ENCODE results near the gene TRIP12.

The TRIP12 gene

DNA sequence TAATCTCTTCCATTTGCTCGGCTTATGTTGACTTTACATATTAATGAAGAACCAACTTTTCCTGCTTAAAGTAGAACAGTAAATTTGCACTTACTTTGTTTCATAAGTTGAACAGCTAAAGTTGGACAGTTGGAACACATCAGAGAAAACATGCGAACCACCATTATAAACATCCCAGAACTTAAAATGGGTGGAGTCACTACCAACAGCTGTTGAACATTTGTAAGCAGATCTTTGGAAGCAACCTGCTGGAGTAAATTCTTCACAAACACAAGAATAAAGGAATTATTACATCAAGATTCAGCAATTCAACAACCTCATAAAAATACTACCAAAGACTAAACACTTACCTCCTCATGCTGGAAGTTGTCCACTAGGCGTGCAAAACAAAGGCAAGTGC, 111.0 kb downstream of the TRIP12 start:
- no peak overlapping the region for H3K4me2 ChIP-seq (ENCODE audit: low read depth, low read length)
- H3K9me2 ChIP-seq (replicated peaks; ENCODE audit: insufficient read depth, low read length), result no peaks in the 10 kb centered on the region
- H3K27me3 ChIP-seq (replicated peaks; ENCODE audit: insufficient read depth, low read length), result no peaks in the 10 kb centered on the region
- no peak overlapping the region for H2AFZ ChIP-seq (ENCODE audit: low read length)
- peaks cover 3% of the 10 kb centered on the region; the same call in 1 of the 2 replicates for H3K36me3 ChIP-seq (replicated peaks; ENCODE audit: insufficient read depth, low read length)
- no peaks in the 10 kb centered on the region for H3F3A ChIP-seq (ENCODE audit: insufficient read depth, low read length)
- TF ChIP-seq EZH2phosphoT487 (IDR thresholded peaks at IDR 0.05; ENCODE audit: low read length) (no peak), EZH2 (optimal IDR thresholded peaks at IDR 0.05; ENCODE audit: low read depth, low read length) (no peak), CTCF (IDR thresholded peaks at IDR 0.05; ENCODE audit: low read length) (no peak)
- no peaks in the 10 kb centered on the region for H3K79me2 ChIP-seq (ENCODE audit: low read length)
- H4K20me1 ChIP-seq (ENCODE audit: insufficient read depth, low read length), result no peaks in the 10 kb centered on the region
- no peak overlapping the region for H3K27ac ChIP-seq (ENCODE audit: low read length)
- no peak for DNase-seq
- H3K4me1 ChIP-seq (ENCODE audit: low read length), result no peaks in the 10 kb centered on the region
- no peak overlapping the region for H3K9ac ChIP-seq (ENCODE audit: low read length)
- H3K9me3 ChIP-seq (replicated peaks; ENCODE audit: insufficient read depth, low read length), result no peaks in the 10 kb centered on the region
- H3K4me3 ChIP-seq (ENCODE audit: low read length), result no peak overlapping the region

DNA sequence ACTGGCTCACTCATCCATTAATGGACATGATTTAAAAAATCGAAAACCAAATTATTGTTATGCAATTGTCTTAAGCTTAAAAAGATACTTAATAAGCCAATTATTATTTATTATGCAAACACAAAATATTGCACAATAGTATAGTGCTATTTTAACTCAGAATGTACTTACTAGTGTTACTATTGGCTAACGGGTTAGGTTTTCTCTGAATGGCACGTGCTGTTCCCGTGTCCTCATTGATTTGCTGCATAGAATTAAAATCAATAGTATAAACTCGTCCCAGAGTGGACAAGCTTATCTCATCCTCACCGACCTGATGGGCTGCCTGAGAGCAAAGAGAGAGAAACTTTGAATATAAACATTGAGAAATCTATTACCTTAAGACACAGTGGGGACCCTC, 116.2 kb downstream of the TRIP12 start:
- Histone ChIP-seq H3K9ac (ENCODE audit: low read length) (no peak overlapping the region), H3K4me2 (ENCODE audit: low read depth, low read length) (no peak overlapping the region), H3K36me3 (replicated peaks; ENCODE audit: insufficient read depth, low read length) (no peaks in the 10 kb centered on the region), H3K27ac (ENCODE audit: low read length) (no peak overlapping the region), H2AFZ (ENCODE audit: low read length) (no peak overlapping the region), H3K9me2 (replicated peaks; ENCODE audit: insufficient read depth, low read length) (no peaks in the 10 kb centered on the region), H3K4me1 (ENCODE audit: low read length) (no peaks in the 10 kb centered on the region), H3K4me3 (ENCODE audit: low read length) (no peak overlapping the region), H4K20me1 (ENCODE audit: insufficient read depth, low read length) (no peaks in the 10 kb centered on the region), H3K79me2 (ENCODE audit: low read length) (no peaks in the 10 kb centered on the region), H3K27me3 (replicated peaks; ENCODE audit: insufficient read depth, low read length) (no peaks in the 10 kb centered on the region), H3K9me3 (replicated peaks; ENCODE audit: insufficient read depth, low read length) (no peaks in the 10 kb centered on the region), H3F3A (ENCODE audit: insufficient read depth, low read length) (no peaks in the 10 kb centered on the region)
- no peak for DNase-seq
- TF ChIP-seq EZH2phosphoT487 (IDR thresholded peaks at IDR 0.05; ENCODE audit: low read length) (no peak), CTCF (IDR thresholded peaks at IDR 0.05; ENCODE audit: low read length) (no peak), EZH2 (optimal IDR thresholded peaks at IDR 0.05; ENCODE audit: low read depth, low read length) (no peak)

- no peak overlapping the region for H2AFZ ChIP-seq (ENCODE audit: low read length)
- H3K9me3 ChIP-seq (replicated peaks; ENCODE audit: insufficient read depth, low read length), result no peaks in the 10 kb centered on the region
- no peaks in the 10 kb centered on the region for H3F3A ChIP-seq (ENCODE audit: insufficient read depth, low read length)
- no peak overlapping the region for H3K27ac ChIP-seq (ENCODE audit: low read length)
- TF ChIP-seq EZH2 (optimal IDR thresholded peaks at IDR 0.05; ENCODE audit: low read depth, low read length) (no peak), CTCF (IDR thresholded peaks at IDR 0.05; ENCODE audit: low read length) (no peak), EZH2phosphoT487 (IDR thresholded peaks at IDR 0.05; ENCODE audit: low read length) (no peak)
- no peak overlapping the region for H3K9ac ChIP-seq (ENCODE audit: low read length)
- no peaks in the 10 kb centered on the region for H3K9me2 ChIP-seq (replicated peaks; ENCODE audit: insufficient read depth, low read length)
- H3K4me2 ChIP-seq (ENCODE audit: low read depth, low read length), result no peak overlapping the region
- no peaks in the 10 kb centered on the region for H3K36me3 ChIP-seq (replicated peaks; ENCODE audit: insufficient read depth, low read length)
- H3K4me3 ChIP-seq (ENCODE audit: low read length), result no peak overlapping the region
- H4K20me1 ChIP-seq (ENCODE audit: insufficient read depth, low read length), result no peaks in the 10 kb centered on the region
- H3K4me1 ChIP-seq (ENCODE audit: low read length), result no peaks in the 10 kb centered on the region
- no peak for DNase-seq
- no peaks in the 10 kb centered on the region for H3K79me2 ChIP-seq (ENCODE audit: low read length)
- no peaks in the 10 kb centered on the region for H3K27me3 ChIP-seq (replicated peaks; ENCODE audit: insufficient read depth, low read length)
Measured at GRCh38 chr2:229802785-229803184, 119.0 kb downstream of the TRIP12 start.

All from MM.1S (cell line).